Thymus (tissue), 11 donors: ENCODE measurements around the gene FLOT2. TPM values are rescaled to one million over a fixed set of nuclear protein-coding genes. Genes with fewer than 3 reads are reported as not detected.

ENCODE experiments used
- DNase-seq, 9 donors: peaks; one replicate each; pipeline ENCODE4 v3.0.0-alpha.2; 2013; ENCODE audit warnings: low spot score in 9 of 9, low read depth in 6 of 9, missing footprints in 1 of 9
- H3K27ac ChIP-seq, 2 donors: one replicate each; pipeline ENCODE4 v1.5.1; 2013; ENCODE audit warnings: control low read depth in 1 of 2, low read depth in 1 of 2, low read length in 1 of 2, mild to moderate bottlenecking in 1 of 2, moderate library complexity in 1 of 2
- H3K27me3 ChIP-seq, 2 donors: one replicate each; pipeline ENCODE4 v1.5.1; 2013; ENCODE audit warnings: low read length in 1 of 2; ENCODE audit not compliant: control insufficient read depth in 2 of 2, insufficient read depth in 1 of 2
- H3K36me3 ChIP-seq, 2 donors: one replicate each; pipeline ENCODE4 v1.5.1; 2013; ENCODE audit warnings: low read length in 1 of 2, mild to moderate bottlenecking in 1 of 2, moderate library complexity in 1 of 2; ENCODE audit not compliant: control insufficient read depth in 2 of 2, insufficient read depth in 2 of 2
- H3K4me1 ChIP-seq, 2 donors: one replicate each; pipeline ENCODE4 v1.5.1; 2013; ENCODE audit warnings: low read length in 2 of 2; ENCODE audit not compliant: control insufficient read depth in 2 of 2, insufficient read depth in 2 of 2
- H3K4me3 ChIP-seq, 2 donors: one replicate each; pipeline ENCODE4 v1.5.1; 2013; ENCODE audit warnings: low read length in 2 of 2, control low read depth in 1 of 2, mild to moderate bottlenecking in 1 of 2
- H3K9me3 ChIP-seq, 2 donors: one replicate each; pipeline ENCODE4 v1.5.1; 2013; ENCODE audit warnings: low read length in 1 of 2, mild to moderate bottlenecking in 1 of 2; ENCODE audit not compliant: control insufficient read depth in 2 of 2, insufficient read depth in 1 of 2
- WGBS: extraction: QIAGEN DNeasy Blood & Tissue Kit; methylation state at CpG from one replicate; pipeline ENCODE4 v1.1.7; 2013; 5-methylcytosine and 5-hydroxymethylcytosine counted together
- polyA plus RNA-seq: library from polyadenylated mRNA; stranded (reverse); fragments of 200-250 nt; gene quantifications from one replicate; pipeline ENCODE4 v1.2.3, GENCODE V29; 2013
- total RNA-seq: library from RNA; stranded (reverse); fragments of 120-200 nt; gene quantifications from one replicate; pipeline ENCODE4 v1.2.4, GENCODE V29; 2013
- donor health status: healthy.

Gene FLOT2
- total and polyA plus RNA-seq, 2 donors: 29.9 to 82.1 TPM

GRCh38 chr17:28874750-28875149 lies 22.8 kb downstream of the FLOT2 start:
- peaks cover 10 to 11% of the 10 kb centered on the region in 2 donors for H3K36me3 ChIP-seq
- 97% methylated on average over 3 of the region's 3 CpGs for WGBS

GRCh38 chr17:28873839-28874238 lies 23.7 kb downstream of the FLOT2 start:
- H3K27me3 ChIP-seq: no peaks in the 10 kb centered on the region
- no peak overlapping the region for H3K27ac ChIP-seq
- WGBS: 98% methylated on average over 7 of the region's 7 CpGs
- peaks cover 6 to 7% of the 10 kb centered on the region in 2 donors for H3K4me1 ChIP-seq
- no peak overlapping the region for H3K4me3 ChIP-seq
- H3K36me3 ChIP-seq: peaks cover 2% of the 10 kb centered on the region in 2 donors
- DNase-seq: no peak
- H3K9me3 ChIP-seq: no peaks in the 10 kb centered on the region

More at GRCh38 chr17:28874750-28875149, 22.8 kb downstream of the FLOT2 start:
- H3K27me3 ChIP-seq: no peaks in the 10 kb centered on the region
- H3K4me3 ChIP-seq: no peak overlapping the region
- no peaks in the 10 kb centered on the region for H3K9me3 ChIP-seq
- H3K27ac ChIP-seq: no peak overlapping the region
- DNase-seq: no peak
- H3K4me1 ChIP-seq: peaks cover 6 to 7% of the 10 kb centered on the region in 2 donors

- 58% methylated on average over 6 of the region's 6 CpGs for whole genome bisulfite sequencing
- peak in 4 of 9 donors; percentile 11 to 64 (median 26) for DNase-seq
- no peaks in the 10 kb centered on the region for H3K36me3 ChIP-seq
- no peaks in the 10 kb centered on the region for H3K9me3 ChIP-seq
- H3K4me3 ChIP-seq: no peak overlapping the region
- peak overlapping the region; percentile 69 to 81 for H3K27ac ChIP-seq
- no peaks in the 10 kb centered on the region for H3K27me3 ChIP-seq
- H3K4me1 ChIP-seq: peaks cover 6 to 7% of the 10 kb centered on the region in 2 donors
These were observed 26.4 kb downstream of the FLOT2 start for GRCh38 chr17:28871056-28871579.

- WGBS: 95% methylated on average over 7 of the region's 7 CpGs
- H3K27me3 ChIP-seq: no peaks in the 10 kb centered on the region
- no peak overlapping the region for H3K4me3 ChIP-seq
- H3K4me1 ChIP-seq: peaks cover 6 to 7% of the 10 kb centered on the region in 2 donors
- no peaks in the 10 kb centered on the region for H3K9me3 ChIP-seq
- DNase-seq: no peak
- H3K27ac ChIP-seq: no peak overlapping the region
- H3K36me3 ChIP-seq: no peaks in the 10 kb centered on the region
These were observed 30.3 kb downstream of the FLOT2 start for GRCh38 chr17:28867276-28867675.

GRCh38 chr17:28865946-28866752 lies 31.4 kb downstream of the FLOT2 start:
- 94% methylated on average over 13 of the region's 13 CpGs for WGBS
- no peaks in the 10 kb centered on the region for H3K27me3 ChIP-seq
- peaks cover 0 to 6% of the 10 kb centered on the region in 2 donors for H3K36me3 ChIP-seq
- H3K4me1 ChIP-seq: peaks cover 3 to 4% of the 10 kb centered on the region in 2 donors
- no peak overlapping the region for H3K27ac ChIP-seq
- no peak overlapping the region for H3K4me3 ChIP-seq
- H3K9me3 ChIP-seq: no peaks in the 10 kb centered on the region
- DNase-seq: no peak

- Histone ChIP-seq H3K27me3 (no peaks in the 10 kb centered on the region), H3K27ac (no peak overlapping the region), H3K36me3 (peaks cover 6 to 14% of the 10 kb centered on the region in 2 donors), H3K9me3 (no peaks in the 10 kb centered on the region), H3K4me1 (no peaks in the 10 kb centered on the region), H3K4me3 (no peak overlapping the region)
- WGBS: 95% methylated on average over 11 of the region's 11 CpGs
- DNase-seq: no peak
These were observed 32.3 kb downstream of the FLOT2 start for GRCh38 chr17:28864991-28865849.

- WGBS: 100% methylated on average over 1 of the region's 1 CpG
- Histone ChIP-seq H3K4me3 (no peak overlapping the region), H3K9me3 (no peaks in the 10 kb centered on the region), H3K36me3 (peaks cover 12 to 23% of the 10 kb centered on the region in 2 donors), H3K27me3 (no peaks in the 10 kb centered on the region), H3K27ac (no peak overlapping the region), H3K4me1 (no peaks in the 10 kb centered on the region)
- no peak for DNase-seq
These were observed 33.6 kb downstream of the FLOT2 start for GRCh38 chr17:28863953-28864352.

- Histone ChIP-seq H3K27me3 (no peaks in the 10 kb centered on the region), H3K9me3 (no peaks in the 10 kb centered on the region), H3K27ac (peak overlapping the region in 1 of 2 donors; percentile 26), H3K4me3 (no peak overlapping the region), H3K4me1 (no peaks in the 10 kb centered on the region), H3K36me3 (peaks cover 24 to 37% of the 10 kb centered on the region in 2 donors)
- WGBS: 96% methylated on average over 3 of the region's 3 CpGs
- DNase-seq: no peak
These were observed 35.0 kb downstream of the FLOT2 start for GRCh38 chr17:28862561-28862960.
